ENCODE data around the gene CNKSR3.

DNA sequence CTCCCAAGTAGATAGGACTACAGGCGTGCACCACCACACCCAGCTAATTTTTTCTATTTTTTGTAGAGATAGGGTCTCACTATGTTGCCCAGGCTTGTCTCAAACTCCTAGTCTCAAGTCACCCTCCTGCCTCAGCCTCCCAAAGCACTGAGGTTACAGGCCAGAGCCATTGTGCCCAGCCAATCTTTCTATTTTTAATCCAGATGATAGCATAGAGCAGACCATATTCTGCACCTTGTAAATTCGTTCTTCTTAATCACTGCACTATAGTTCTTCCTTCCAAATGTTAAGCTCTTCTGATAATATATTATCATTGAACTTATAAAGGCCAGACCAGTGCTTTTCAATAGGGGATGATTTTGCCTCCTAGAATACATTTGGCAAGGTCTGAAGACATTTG, 24.0 kb upstream of the CNKSR3 start:
- TF ChIP-seq EP300 (IDR thresholded peaks at IDR 0.05) (no peak), CTCF (IDR thresholded peaks at IDR 0.05) (no peak), POLR2A (IDR thresholded peaks at IDR 0.05) (no peak)

All from suprapubic skin (tissue), 3 donors.